ENCODE results near the gene SLC28A1.

The SLC28A1 gene

GRCh38 chr15:84888639-84889038 lies 4.2 kb downstream of the SLC28A1 start:
- H3K4me3 ChIP-seq (ENCODE audit: low read depth, low read length): no peak overlapping the region
- in situ Hi-C loops (cut with HindIII; ENCODE audit: low sequenced_read_pairs): no loop called here
- TF ChIP-seq CTCF (IDR thresholded peaks at IDR 0.05; ENCODE audit: low read depth, low read length, missing control alignments): no peak
- DNase-seq (ENCODE audit: low read depth): no peak

- no peak for TF ChIP-seq CTCF (IDR thresholded peaks at IDR 0.05; ENCODE audit: low read depth, low read length, missing control alignments)
- in situ Hi-C loops (cut with HindIII; ENCODE audit: low sequenced_read_pairs): no loop called here
- H3K4me3 ChIP-seq (ENCODE audit: low read depth, low read length): no peak overlapping the region
- no peak for DNase-seq (ENCODE audit: low read depth)
These were observed 5.0 kb downstream of the SLC28A1 start for GRCh38 chr15:84889313-84889990.

- in situ Hi-C loops (cut with HindIII; ENCODE audit: low sequenced_read_pairs): loop anchor here (5.0 kb wide), 1 partner anchor 73 kb away; the partner anchor contains the start of gene ALPK3
- DNase-seq (ENCODE audit: low read depth): no peak
- TF ChIP-seq CTCF (IDR thresholded peaks at IDR 0.05; ENCODE audit: low read depth, low read length, missing control alignments): no peak
- no peak overlapping the region for H3K4me3 ChIP-seq (ENCODE audit: low read depth, low read length)
These were observed 5.7 kb downstream of the SLC28A1 start for GRCh38 chr15:84889991-84890669.

GRCh38 chr15:84890670-84891162 lies 6.3 kb downstream of the SLC28A1 start:
- in situ Hi-C loops (cut with HindIII; ENCODE audit: low sequenced_read_pairs): loop anchor here (5.0 kb wide), 1 partner anchor 73 kb away; the partner anchor contains the start of gene ALPK3
- no peak for DNase-seq (ENCODE audit: low read depth)
- no peak for TF ChIP-seq CTCF (IDR thresholded peaks at IDR 0.05; ENCODE audit: low read depth, low read length, missing control alignments)
- no peak overlapping the region for H3K4me3 ChIP-seq (ENCODE audit: low read depth, low read length)

- H3K4me3 ChIP-seq (ENCODE audit: low read depth, low read length): no peak overlapping the region
- in situ Hi-C loops (cut with HindIII; ENCODE audit: low sequenced_read_pairs): loop anchor here (5.0 kb wide), 1 partner anchor 74 kb away; the partner anchor contains the start of gene ALPK3
- no peak for TF ChIP-seq CTCF (IDR thresholded peaks at IDR 0.05; ENCODE audit: low read depth, low read length, missing control alignments)
- no peak for DNase-seq (ENCODE audit: low read depth)
These were observed 6.9 kb downstream of the SLC28A1 start for GRCh38 chr15:84891339-84891738.

- DNase-seq (ENCODE audit: low read depth): no peak
- TF ChIP-seq CTCF (IDR thresholded peaks at IDR 0.05; ENCODE audit: low read depth, low read length, missing control alignments): no peak
- no peak overlapping the region for H3K4me3 ChIP-seq (ENCODE audit: low read depth, low read length)
- in situ Hi-C loops (cut with HindIII; ENCODE audit: low sequenced_read_pairs): loop anchor here (5.0 kb wide), 1 partner anchor 76 kb away; the partner anchor contains the start of gene ALPK3
These were observed 8.4 kb downstream of the SLC28A1 start for GRCh38 chr15:84892786-84893307.
